Activated T-cell treated with anti-CD3 and anti-CD28 coated beads, Interleukin-2, amount 50 U/mL, for 1 hour (primary cell): ENCODE results near the gene DUS4L.
"Not testable (repeated sequence)": the region's sequence is repeated elsewhere in the genome, so short reads cannot be mapped to it uniquely, and the experiment has no call there.

ENCODE experiments used
- DNase-seq: peaks from one replicate; pipeline ENCODE4 v3.0.0-alpha.2; 2020

Gene DUS4L

DNA sequence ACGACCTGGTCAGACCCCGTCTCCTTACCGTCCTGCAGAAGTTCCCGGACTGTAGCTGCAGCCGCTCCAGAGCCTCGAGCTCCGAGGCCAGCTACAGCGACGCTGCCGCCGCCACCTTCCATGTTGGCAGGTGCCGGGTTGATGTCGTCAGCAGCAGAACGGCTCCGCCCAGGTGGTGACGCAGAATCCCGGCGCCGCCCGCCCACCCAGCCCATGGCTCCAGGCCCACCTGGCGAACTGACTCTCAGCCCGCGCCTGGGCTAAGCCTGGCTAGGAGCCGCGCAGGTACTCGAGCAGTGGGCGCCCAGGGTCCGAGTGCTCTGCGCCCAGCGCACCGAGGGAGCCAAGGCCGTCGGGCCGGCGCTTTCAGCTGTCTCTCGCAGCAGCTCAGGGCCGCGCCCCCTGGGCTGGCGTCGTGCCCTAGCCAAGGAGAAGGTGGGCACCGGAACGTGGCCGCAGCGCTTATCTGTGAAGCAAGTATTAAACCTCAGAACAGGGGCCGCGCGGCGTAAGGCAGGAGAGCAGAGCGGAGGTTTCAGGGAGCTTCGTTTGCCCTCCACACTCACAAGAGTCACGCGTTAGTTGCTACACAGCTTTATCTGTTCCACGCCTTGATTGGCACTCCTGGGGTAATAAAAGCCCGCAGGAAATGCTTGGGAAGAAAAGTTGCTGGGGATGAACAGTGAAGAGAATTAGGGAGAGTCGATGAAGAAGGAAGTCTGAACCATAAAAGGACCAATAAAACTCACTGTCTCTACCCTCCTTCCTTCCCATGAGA is at the start of gene DUS4L, which contains the start of gene COG5:
DUS4L (plus strand) TSS at position 197 of the 778 bp plus-strand sequence. CDS start 3,100 bp downstream, outside the sequence.
COG5 (minus strand) TSS at position 146 of the 778 bp plus-strand sequence; CDS start at position 122, 24 bp downstream.
- DNase-seq, result peak; percentile 91

GRCh38 chr7:107526672-107527071 is 37.1 kb upstream of the DUS4L start:
- no peak for DNase-seq

GRCh38 chr7:107527196-107527595 is 36.6 kb upstream of the DUS4L start:
- DNase-seq, result no peak

DNA sequence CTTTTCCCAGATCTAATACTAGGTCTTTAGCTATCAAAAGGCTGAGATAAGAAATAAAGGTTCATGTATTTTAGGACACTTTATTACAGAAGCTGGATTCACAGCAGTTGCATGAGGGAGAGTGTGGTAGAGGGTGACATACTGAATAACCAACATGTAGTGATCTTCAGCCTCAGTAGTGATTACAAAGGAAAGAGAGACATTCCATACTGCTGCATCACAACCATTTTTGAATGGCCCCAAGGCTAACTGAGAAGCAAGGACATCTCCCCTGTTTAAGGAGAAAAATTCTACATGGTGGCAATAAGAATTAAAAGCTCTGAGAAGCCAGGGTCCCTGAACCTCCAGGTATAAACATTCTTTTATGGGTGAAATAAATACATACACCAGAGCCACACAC is 35.3 kb upstream of the DUS4L start:
- no peak for DNase-seq

DNA sequence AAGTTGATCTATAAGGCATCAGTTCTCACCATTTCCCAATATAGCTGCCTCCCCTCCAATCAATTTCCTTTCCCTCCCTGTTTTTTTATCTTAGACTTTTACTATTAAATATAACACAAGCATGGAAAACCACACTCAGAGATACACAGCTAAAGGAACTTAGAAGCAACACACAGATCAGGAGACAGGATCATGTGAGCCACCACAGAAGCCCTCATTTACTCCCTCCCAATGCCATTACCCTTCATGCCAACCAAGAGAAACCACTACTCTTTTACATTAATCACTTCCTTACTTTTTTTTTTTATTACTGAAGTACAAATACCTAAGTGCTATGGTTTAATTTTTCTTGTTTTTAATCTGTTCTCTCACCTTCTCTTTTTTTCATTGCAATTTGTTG is 33.0 kb upstream of the DUS4L start:
- no peak for DNase-seq

DNA sequence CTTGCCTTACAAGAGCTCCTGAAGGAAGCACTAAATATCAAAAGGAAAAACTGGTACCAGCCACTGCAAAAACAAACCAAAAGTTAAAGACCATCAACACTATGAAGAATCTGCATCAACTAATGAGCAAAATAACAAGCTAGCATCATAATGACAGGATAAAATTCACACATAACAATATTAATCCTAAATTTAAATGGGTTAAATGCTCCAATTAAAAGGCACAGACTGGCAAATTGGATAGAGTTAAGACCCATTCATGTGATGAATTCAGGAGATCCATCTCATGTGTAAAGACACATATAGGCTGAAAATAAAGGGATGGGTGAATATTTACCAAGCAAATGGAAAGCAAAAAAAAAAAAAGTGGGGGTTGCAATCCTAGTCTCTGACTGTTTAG is 29.6 kb upstream of the DUS4L start:
- no peak for DNase-seq

- not testable (repeated sequence) for DNase-seq
These were observed 26.5 kb upstream of the DUS4L start for GRCh38 chr7:107537228-107537627.

- no peak for DNase-seq
These were observed 25.8 kb upstream of the DUS4L start for GRCh38 chr7:107538001-107538400.

DNA sequence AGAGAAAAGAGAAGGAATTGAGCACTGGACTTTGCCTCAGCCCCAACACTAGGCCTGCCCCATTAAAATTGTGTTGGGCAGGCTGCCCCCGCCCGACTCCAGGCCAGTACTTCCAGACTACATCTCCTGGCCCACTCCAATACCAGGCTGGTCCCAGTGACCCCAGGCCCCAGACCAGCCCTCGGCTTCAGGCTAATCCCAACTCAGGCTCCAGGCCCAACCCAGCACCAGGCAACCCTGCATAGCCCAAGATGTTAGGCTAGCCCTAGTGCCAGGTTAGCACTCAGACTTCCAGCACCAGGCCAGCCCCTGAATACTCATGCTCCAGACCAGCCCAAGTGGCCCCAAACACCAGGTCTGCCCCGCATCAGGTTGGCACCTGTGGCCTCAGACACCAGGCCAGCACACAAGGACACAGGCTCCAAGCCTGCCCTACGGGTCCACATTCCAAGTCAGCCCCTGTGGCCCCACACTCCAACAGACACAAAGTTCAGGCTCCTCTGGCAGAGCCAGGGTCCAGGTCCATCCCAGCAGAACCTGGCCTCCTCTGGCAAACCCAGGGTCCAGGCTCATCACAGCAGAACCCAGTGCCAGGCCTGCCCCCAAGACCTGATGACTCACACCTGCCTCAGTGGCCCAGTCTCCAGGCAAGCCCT is 20.3 kb upstream of the DUS4L start:
- DNase-seq, result no peak

GRCh38 chr7:107544848-107545591 is 18.8 kb upstream of the DUS4L start:
- no peak for DNase-seq

DNA sequence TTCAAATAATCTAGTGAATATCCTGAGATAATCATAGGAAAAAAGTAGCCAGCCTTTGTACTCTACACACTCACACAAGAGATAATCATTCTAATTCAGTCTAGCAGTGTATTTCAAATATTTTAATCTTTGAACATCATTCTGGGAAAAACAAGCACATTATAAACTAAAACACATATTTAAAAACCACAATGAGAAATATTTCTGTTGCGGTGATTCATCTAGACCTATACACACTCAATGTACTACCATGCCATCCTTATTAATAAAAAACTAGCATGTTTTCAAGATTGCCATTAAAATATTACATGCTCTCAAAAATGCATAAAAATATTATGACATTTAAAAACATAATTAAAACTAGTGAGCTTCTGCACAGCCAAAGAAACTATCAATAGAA is 11.8 kb upstream of the DUS4L start:
- DNase-seq, result no peak

- no peak for DNase-seq
These were observed 7.9 kb upstream of the DUS4L start for GRCh38 chr7:107555893-107556292.

DNA sequence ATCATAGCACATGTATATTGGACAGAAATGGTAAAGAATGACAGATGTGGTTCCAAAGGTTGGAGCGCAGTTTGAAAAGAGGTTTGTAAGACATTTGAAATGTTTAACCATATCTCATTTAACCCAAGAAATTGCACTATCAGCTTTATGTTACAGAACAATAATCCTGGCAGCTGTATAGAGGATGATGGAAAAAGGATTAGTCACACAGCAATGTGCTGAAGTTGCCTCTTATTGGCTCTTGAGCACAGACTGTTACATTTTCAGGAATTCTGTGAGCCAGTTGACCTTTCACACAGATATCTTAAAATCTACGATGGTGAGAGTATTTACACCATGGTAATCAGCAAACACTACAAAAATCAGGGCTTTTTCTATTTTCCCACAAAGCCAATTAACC is 3.9 kb upstream of the DUS4L start:
- no peak for DNase-seq

DNA sequence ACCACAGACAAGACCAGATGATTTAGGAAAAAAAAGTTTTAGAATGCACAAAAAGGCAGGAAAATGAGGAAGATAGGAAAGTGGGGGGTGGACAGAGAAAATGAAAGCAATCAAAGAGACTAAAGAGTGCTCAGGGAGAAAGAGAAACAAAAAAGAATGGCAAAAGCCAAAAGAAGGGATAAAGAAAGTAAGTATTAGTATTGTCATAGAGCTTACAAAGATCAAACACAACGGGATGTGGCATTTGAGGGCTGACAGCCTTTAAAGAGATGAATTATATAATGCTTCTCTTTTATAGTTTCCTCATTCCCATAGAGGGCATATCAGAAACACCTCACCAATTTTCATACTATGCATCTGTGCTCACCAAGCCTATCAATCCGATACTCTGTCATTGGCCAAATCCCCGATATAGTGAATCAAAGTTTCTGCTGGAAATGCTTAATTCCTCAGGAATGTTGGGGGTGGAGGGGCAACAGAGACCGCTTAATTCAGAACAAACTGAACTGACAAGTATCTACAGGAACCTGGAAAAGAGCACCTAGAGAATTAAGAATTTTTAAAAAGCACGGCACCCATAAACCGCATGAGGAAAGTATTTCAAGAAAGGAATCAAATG is 2.8 kb upstream of the DUS4L start:
- DNase-seq, result no peak

DNA sequence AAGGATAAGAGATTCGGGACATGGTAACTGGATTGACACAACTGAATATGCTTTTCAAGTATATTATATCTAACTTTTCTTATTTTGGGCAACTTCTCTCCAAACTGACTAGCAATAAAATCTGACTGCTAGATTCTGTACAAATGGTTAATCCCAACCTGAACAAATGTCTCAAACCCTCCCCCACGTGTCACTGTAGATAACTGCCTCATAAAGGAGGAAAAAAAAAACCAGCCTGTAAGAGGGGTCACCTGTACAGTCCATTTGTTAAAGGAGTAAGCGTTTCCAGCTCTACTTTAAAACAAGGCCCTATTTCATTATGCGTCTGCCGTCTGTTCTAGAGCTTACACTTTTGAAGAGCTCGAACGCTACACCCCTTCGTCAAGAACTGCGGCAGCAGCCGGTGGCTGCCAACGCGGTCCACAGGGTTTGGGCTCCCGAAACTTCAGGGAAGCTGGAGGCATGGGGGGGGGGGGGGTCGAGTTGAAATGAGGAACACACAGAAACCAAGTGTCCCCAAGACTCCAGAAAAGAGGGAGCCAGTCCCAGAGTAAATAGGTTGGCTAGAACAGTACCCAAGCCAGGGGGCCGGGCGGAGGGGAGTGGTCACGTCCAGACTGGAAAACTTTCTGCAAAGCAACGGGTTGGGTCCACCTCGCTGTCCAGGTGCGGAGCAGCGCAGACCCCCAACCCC is 543 bp upstream of the DUS4L start:
- no peak for DNase-seq

DNA sequence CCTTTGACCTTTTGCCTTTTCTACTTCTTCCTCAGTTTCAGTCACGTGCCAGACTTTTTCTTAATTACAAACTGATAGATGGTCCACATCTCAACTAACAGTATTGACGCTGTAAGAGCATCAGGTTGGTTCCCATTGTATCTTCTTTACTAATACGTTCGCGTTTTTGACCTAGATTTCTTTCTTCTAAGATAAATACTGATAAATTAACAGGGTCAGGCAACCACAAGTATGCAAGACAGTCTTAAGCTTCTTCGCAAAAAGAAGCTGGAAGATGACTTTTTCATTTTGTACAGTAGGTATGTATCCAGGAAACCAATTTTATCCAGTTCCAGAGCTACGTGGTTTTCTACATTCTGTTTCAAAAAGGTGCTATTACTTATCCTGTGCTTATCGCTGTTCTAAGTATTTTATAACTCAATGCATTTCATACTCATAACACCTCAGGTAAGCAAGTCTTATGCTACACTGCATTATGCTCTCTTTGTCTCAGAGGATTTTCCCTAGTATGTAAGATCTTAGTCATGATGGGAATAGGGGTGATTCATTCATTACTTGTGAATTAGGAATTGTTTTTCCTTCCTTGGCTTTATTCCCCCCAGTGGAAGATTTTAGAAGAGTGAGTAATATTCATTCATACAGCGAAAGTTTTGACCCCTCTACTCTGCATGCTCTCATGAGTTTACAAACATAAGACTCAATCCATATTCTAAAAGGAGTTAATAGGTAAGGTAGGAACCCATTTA is 955 bp downstream of the DUS4L start:
- DNase-seq, result no peak

DNA sequence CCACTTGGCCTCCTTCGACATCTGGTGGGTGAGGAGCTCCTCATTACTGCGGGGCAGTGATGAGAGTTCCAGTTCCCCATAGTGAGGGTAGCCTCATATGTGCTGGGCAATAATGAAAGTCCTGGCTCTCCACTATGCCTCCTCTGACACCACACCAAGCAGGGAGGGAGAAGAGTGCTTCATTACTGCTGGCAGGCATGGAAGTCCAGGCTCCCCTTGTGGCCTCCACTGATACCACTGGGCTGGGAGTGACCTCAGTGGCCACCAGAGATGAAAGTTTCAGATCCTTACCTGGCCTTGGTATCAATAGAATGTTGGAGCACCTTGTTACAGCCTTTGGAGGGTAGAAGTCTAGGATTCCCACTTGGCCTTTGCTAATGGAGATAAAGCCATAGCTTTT is 6.5 kb downstream of the DUS4L start:
- no peak for DNase-seq

GRCh38 chr7:107573537-107573936 is 9.8 kb downstream of the DUS4L start:
- DNase-seq, result no peak

DNA sequence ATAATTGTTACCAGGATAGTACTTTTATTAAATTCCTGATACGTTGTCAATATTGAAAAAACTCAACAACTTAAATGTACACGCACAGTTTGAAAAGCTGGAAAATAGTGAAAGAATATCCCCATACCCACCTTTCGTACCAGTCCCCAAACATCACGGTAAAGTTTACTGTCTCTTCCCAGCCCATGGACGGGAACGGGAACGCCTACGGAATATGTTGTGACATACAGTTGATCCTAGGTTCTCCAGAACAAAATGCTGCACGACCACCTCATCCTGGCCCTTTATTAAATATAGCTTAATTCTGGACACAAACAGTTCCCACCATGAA is 15.7 kb downstream of the DUS4L start:
- DNase-seq, result no peak

DNA sequence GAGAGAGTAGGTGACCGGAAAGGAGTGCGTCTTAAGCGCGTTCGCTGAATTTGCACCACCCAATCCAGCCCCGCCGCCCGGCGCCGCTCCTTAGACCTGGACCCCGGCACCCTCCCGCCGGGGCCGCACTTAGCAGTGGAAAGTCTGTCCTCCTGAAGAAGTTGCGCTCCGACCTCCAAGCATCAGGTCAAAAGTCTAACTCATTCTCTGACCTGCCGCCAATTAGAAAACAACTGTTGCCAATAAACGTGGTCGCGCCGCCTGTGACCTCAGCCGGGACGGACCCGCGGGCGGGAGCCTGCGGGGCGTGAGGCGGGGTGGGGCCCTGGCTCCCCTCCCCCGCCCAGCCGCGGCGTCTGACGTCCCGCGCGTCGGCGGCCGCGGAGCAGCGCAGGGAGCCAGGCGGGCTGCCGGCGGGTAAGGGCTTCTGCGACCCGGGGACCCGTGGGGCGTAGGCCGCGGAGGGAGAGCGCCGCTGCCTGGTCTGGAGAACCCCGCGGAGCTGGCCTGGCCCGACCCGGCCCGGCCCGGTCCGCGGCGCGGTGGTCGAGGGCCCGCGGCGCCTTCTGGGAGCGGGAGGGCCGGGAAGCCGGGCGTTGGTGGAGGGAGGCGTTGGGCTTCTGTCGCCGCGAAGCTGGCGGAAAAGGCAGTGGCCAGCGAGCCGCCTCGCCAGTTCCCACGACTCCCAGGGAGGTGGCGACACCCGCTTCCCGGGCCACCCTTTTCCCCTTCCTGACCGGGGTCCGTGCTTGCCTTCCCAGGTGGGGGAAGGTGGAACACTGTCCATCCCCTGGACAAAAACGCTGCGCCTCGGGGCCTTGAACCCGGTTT is 16.3 kb downstream of the DUS4L start, which contains the start of gene BCAP29:
BCAP29 (plus strand) TSS at position 362 of the 831 bp plus-strand sequence. CDS start 527 bp downstream, outside the sequence.
- DNase-seq, result peak; percentile 73
